Activated CD8-positive, alpha-beta memory T cell treated with anti-CD3 and anti-CD28 coated beads, Interleukin-2, amount 50 U/mL, for 24 hours (primary cell): ENCODE measurements around the gene NFRKB.
"Not testable (repeated sequence)": the region's sequence is repeated elsewhere in the genome, so short reads cannot be mapped to it uniquely, and the experiment has no call there.

Source experiments
- DNase-seq: peaks from one replicate; pipeline ENCODE4 v3.0.0-alpha.2; 2020; ENCODE audit errors: extremely low read depth

Gene NFRKB

GRCh38 chr11:129894278-129895125 lies 876 bp downstream of the NFRKB start:
- DNase-seq = no peak

GRCh38 chr11:129888451-129888850 lies 6.9 kb downstream of the NFRKB start:
- no peak for DNase-seq

GRCh38 chr11:129885381-129885780 lies 10.0 kb downstream of the NFRKB start:
- no peak for DNase-seq

GRCh38 chr11:129884581-129884980 lies 10.8 kb downstream of the NFRKB start:
- no peak for DNase-seq

- DNase-seq = no peak
These were observed 13.7 kb downstream of the NFRKB start for GRCh38 chr11:129881570-129882170.

- no peak for DNase-seq
These were observed 15.1 kb downstream of the NFRKB start for GRCh38 chr11:129880311-129880710.

- DNase-seq = no peak
These were observed 23.5 kb downstream of the NFRKB start for GRCh38 chr11:129871914-129872313.

- DNase-seq = not testable (repeated sequence)
These were observed 26.8 kb downstream of the NFRKB start for GRCh38 chr11:129868626-129869025.

- DNase-seq = no peak
These were observed 29.1 kb downstream of the NFRKB start for GRCh38 chr11:129866311-129866710.

GRCh38 chr11:129865701-129866100 lies 29.7 kb downstream of the NFRKB start:
- no peak for DNase-seq

- DNase-seq = no peak
These were observed 30.6 kb downstream of the NFRKB start for GRCh38 chr11:129864811-129865210.

GRCh38 chr11:129861702-129862522 lies 33.5 kb downstream of the NFRKB start:
- no peak for DNase-seq

- no peak for DNase-seq
These were observed 39.3 kb downstream of the NFRKB start for GRCh38 chr11:129856036-129856435.

- DNase-seq = no peak
These were observed 40.3 kb downstream of the NFRKB start for GRCh38 chr11:129855086-129855485.

GRCh38 chr11:129854232-129854805 lies 41.1 kb downstream of the NFRKB start:
- DNase-seq = no peak

GRCh38 chr11:129853518-129854231 lies 41.7 kb downstream of the NFRKB start:
- no peak for DNase-seq

- no peak for DNase-seq
These were observed 43.1 kb downstream of the NFRKB start for GRCh38 chr11:129852125-129852740.

- no peak for DNase-seq
These were observed 45.8 kb downstream of the NFRKB start for GRCh38 chr11:129849447-129850130.

GRCh38 chr11:129847361-129847760 lies 48.0 kb downstream of the NFRKB start:
- DNase-seq = not testable (repeated sequence)
